K562 (cell line): ENCODE results near the gene ATAD3C. TPM values are rescaled to one million over a fixed set of nuclear protein-coding genes. Genes with fewer than 3 reads are reported as not detected.
A peak's percentile ranks its signal among the peaks of the same experiment; 100 is the strongest.

Source experiments
- CC2D1A ChIP-seq: fragments of 450-650 bp; IDR thresholded peaks from 2 replicates; pipeline ENCODE4 v1.6.1; 2017; ENCODE audit warnings: mild to moderate bottlenecking
- CCNT2 ChIP-seq: IDR thresholded peaks from 2 replicates; pipeline ENCODE4 v1.6.1; 2011; ENCODE audit warnings: borderline replicate concordance, low read depth, mild to moderate bottlenecking, moderate library complexity, mixed read lengths, low read length; ENCODE audit not compliant: insufficient read length; ENCODE audit errors: extremely low read depth
- CEBPG ChIP-seq, 3 experiments: fragments of 200-800 bp in 1 of 3; sonication (Bioruptor generic) in 1 of 3; sonication (generic) in 1 of 3; formaldehyde crosslinking in 1 of 3; IDR thresholded peaks in 2 of 3; conservative IDR thresholded peaks in 1 of 3; 2 replicates each; pipeline versions ENCODE4 v1.6.1 to v1.8.0; 2016 to 2022; ENCODE audit warnings: missing compliant biosample characterization in 2 of 3, missing genetic modification characterization in 2 of 3, mild to moderate bottlenecking in 1 of 3, missing genetic modification reagents in 1 of 3
- CXXC5 ChIP-seq: fragments of 250-450 bp; sonication (Bioruptor Pico); IDR thresholded peaks from 2 replicates; pipeline ENCODE4 v1.8.0; 2022; ENCODE audit warnings: inconsistent platforms, mild to moderate bottlenecking, moderate library complexity
- DIDO1 ChIP-seq: fragments of 450-650 bp; IDR thresholded peaks from 2 replicates; pipeline ENCODE4 v1.6.1; 2016; ENCODE audit warnings: low read depth, missing biosample characterization, missing genetic modification characterization
- FOXP4 ChIP-seq: sonication (generic); formaldehyde crosslinking; IDR thresholded peaks from 2 replicates; pipeline ENCODE4 v1.8.0; 2022; ENCODE audit warnings: mild to moderate bottlenecking, missing genetic modification reagents, borderline replicate concordance
- GTF2B ChIP-seq: IDR thresholded peaks from 2 replicates; pipeline ENCODE4 v1.6.1; 2011; ENCODE audit not compliant: insufficient read length; ENCODE audit errors: extremely low read depth
- NFE2 ChIP-seq: IDR thresholded peaks from 2 replicates; pipeline ENCODE4 v1.6.1; 2014; ENCODE audit warnings: antibody characterized with exemption, low read depth
- NR4A1 ChIP-seq, 2 experiments: fragments of 250-450 bp in 1 of 2; fragments of 450-650 bp in 1 of 2; sonication (Bioruptor Pico) in 1 of 2; IDR thresholded peaks; 2 replicates each; pipeline versions ENCODE4 v1.4.0 to v1.6.1; 2016 to 2020; ENCODE audit warnings: mild to moderate bottlenecking in 2 of 2, missing compliant biosample characterization in 1 of 2, missing genetic modification characterization in 1 of 2, moderate library complexity in 1 of 2
- POLR3A ChIP-seq: IDR thresholded peaks from 2 replicates; pipeline ENCODE4 v1.6.1; 2011; ENCODE audit warnings: borderline replicate concordance, mild to moderate bottlenecking, moderate library complexity; ENCODE audit not compliant: insufficient read length, insufficient read depth; ENCODE audit errors: extremely low read depth
- PTBP1 ChIP-seq: fragments of 200-400 bp; formaldehyde crosslinking; IDR thresholded peaks from 2 replicates; pipeline ENCODE4 v1.6.1; 2017; ENCODE audit warnings: low read depth, low read length
- RBM14 ChIP-seq: fragments of 200-400 bp; formaldehyde crosslinking; IDR thresholded peaks from 2 replicates; pipeline ENCODE4 v1.6.1; 2018; ENCODE audit warnings: low read depth, mild to moderate bottlenecking, low read length, moderate library complexity, borderline replicate concordance; ENCODE audit not compliant: insufficient read depth
- RBM25 ChIP-seq: fragments of 200-400 bp; formaldehyde crosslinking; IDR thresholded peaks from 2 replicates; pipeline ENCODE4 v1.6.1; 2018; ENCODE audit warnings: low read length, low read depth, moderate library complexity; ENCODE audit not compliant: severe bottlenecking
- SP1 ChIP-seq: sonication (generic); formaldehyde crosslinking; IDR thresholded peaks from 2 replicates; pipeline ENCODE4 v1.8.1; 2022; ENCODE audit warnings: mild to moderate bottlenecking, missing genetic modification reagents
- SPI1 ChIP-seq: IDR thresholded peaks from 2 replicates; pipeline ENCODE4 v1.6.1; 2011; ENCODE audit warnings: low read depth, low read length, control low read depth, borderline replicate concordance
- WHSC1 ChIP-seq: IDR thresholded peaks from one replicate; pipeline ENCODE4 v1.6.1; 2012; ENCODE audit warnings: low read length, control low read depth, inconsistent platforms
- ZNF124 ChIP-seq: sonication (generic); formaldehyde crosslinking; IDR thresholded peaks from 2 replicates; pipeline ENCODE4 v1.8.1; 2022; ENCODE audit warnings: missing genetic modification reagents
- ZNF174 ChIP-seq: fragments of 250-450 bp; sonication (Bioruptor Pico); IDR thresholded peaks from 2 replicates; pipeline ENCODE4 v1.4.0; 2020; ENCODE audit warnings: mild to moderate bottlenecking
- ZNF280A ChIP-seq: fragments of 450-650 bp; IDR thresholded peaks from 2 replicates; pipeline ENCODE4 v1.6.1; 2018; ENCODE audit warnings: mild to moderate bottlenecking, low read depth; ENCODE audit not compliant: partially characterized antibody
- ZNF395 ChIP-seq: fragments of 200-800 bp; sonication (Bioruptor generic); IDR thresholded peaks from 2 replicates; pipeline ENCODE4 v1.6.1; 2017; ENCODE audit warnings: missing genetic modification characterization, missing compliant biosample characterization
- polyA plus RNA-seq, 8 experiments: library from polyadenylated mRNA; depleted of rRNA in 4 of 8; stranded (reverse) in 5 of 8; unstranded in 3 of 8; fragments of >200 nt; fragmentation: Nextera tagmentation in 2 of 8; fragmentation: Illumina TruSeq in 1 of 8; extraction: Ambion mirVana in 2 of 8; extraction: Trizol in 1 of 8; gene quantifications; 2 replicates each; pipeline versions ENCODE4 v1.2.1 to v1.2.3, GENCODE V29; 2011 to 2014; ENCODE audit warnings: inconsistent platforms in 1 of 8, missing spikeins in 1 of 8
- total RNA-seq, 7 experiments: library from RNA; depleted of rRNA in 6 of 7; stranded (reverse); fragments of >200 nt in 6 of 7; fragmentation: Illumina TruSeq in 2 of 7; extraction: Trizol in 2 of 7; gene quantifications; 2 replicates each; pipeline versions ENCODE4 v1.2.1 to v1.2.3, GENCODE V29; 2011 to 2021; ENCODE audit warnings: low replicate concordance in 1 of 7

ATAD3C gene
- total and polyA plus RNA-seq, 9 of the 15 experiments (the other 6 are each of a cell fraction or from before 2014, with no cell fraction given), result 0.03 to 0.18 TPM; not detected in 7

- TF ChIP-seq RBM14 (no peak), SPI1 (no peak), NFE2 (0 out of 2 replicates have a peak, but pooled peaks have one; percentile 2), CC2D1A (no peak), CXXC5 (CRISPR knock-in tag) (peak; percentile 92), WHSC1 (no peak), SP1 (peak; percentile 73), GTF2B (peak; percentile 37), ZNF395 (CRISPR knock-in tag) (0 out of 2 replicates have a peak, but pooled peaks have one; percentile 71), NR4A1 (CRISPR knock-in tag; IDR thresholded peaks at IDR 0.05) (peak; percentile 26; the same call in 1 of the 2 replicates), NR4A1 (tag; IDR thresholded peaks at IDR 0.05) (peak; percentile 36; the same call in 1 of the 2 replicates), FOXP4 (0 out of 2 replicates have a peak, but pooled peaks have one; percentile 48), ZNF124 (CRISPR knock-in tag) (no peak), ZNF280A (no peak), ZNF174 (no peak), DIDO1 (tag) (peak; percentile 95), RBM25 (no peak), CEBPG (CRISPR knock-in tag; IDR thresholded peaks at IDR 0.05) (no peak), CEBPG (tag; conservative IDR thresholded peaks at IDR 0.05 in 1 of 2, IDR thresholded peaks at IDR 0.05 in 1 of 2) (no peak), PTBP1 (no peak), POLR3A (no peak), CCNT2 (peak; percentile 6)
Measured at GRCh38 chr1:1406821-1407635, 42.5 kb upstream of the ATAD3C start, which contains the start of gene MRPL20 (continued).
